Activated T-helper 2 cell treated with anti-CD3 and anti-CD28 coated beads, Interferon-gamma antibody, Interleukin-2, Interleukin-4, amounts not matched to agents 10 μg/mL and 5 μg/mL and 100 μg/mL, durations not matched to agents 14 hours and 24 hours and 36 hours (primary cell): Measurements from ENCODE around the gene CPB1. TPM values are rescaled to one million over a fixed set of nuclear protein-coding genes. Genes with fewer than 3 reads are reported as not detected.

Experiments used
- DNase-seq: peaks from one replicate; pipeline ENCODE4 v3.0.0; 2021; ENCODE audit warnings: low spot score
- H3K27ac Mint-ChIP-seq: one replicate; pipeline ENCODE4 v1.8.0; 2021; ENCODE audit warnings: mixed read lengths
- H3K27me3 Mint-ChIP-seq: one replicate; pipeline ENCODE4 v1.8.0; 2021; ENCODE audit warnings: low read depth, mixed read lengths
- H3K36me3 Mint-ChIP-seq: one replicate; pipeline ENCODE4 v1.8.0; 2021; ENCODE audit warnings: low read depth, mixed read lengths
- H3K4me1 Mint-ChIP-seq: one replicate; pipeline ENCODE4 v1.8.0; 2021; ENCODE audit warnings: low read depth, mixed read lengths
- H3K4me3 Mint-ChIP-seq: one replicate; pipeline ENCODE4 v1.8.0; 2021; ENCODE audit warnings: low read depth, mild to moderate bottlenecking, moderate library complexity, mixed read lengths
- H3K9me3 Mint-ChIP-seq: one replicate; pipeline ENCODE4 v1.8.0; 2021; ENCODE audit warnings: mixed read lengths
- intact Hi-C: fragments of 100-400 bp; cut with micrococcal nuclease; formaldehyde crosslinking; loops from one replicate; pipeline ENCODE4 v1.15.1; 2023
- total RNA-seq: library from RNA; stranded (reverse); gene quantifications from 2 replicates; pipeline ENCODE4 v1.2.3, GENCODE V29; 2022

CPB1 gene
- total RNA-seq, 1 donor from 2014 or later, result not detected

- intact Hi-C loops, result no loop called here
- no peaks in the 10 kb centered on the region for H3K36me3 Mint-ChIP-seq
- H3K4me1 Mint-ChIP-seq, result no peaks in the 10 kb centered on the region
- DNase-seq, result no peak
- no peak overlapping the region for H3K4me3 Mint-ChIP-seq
- no peaks in the 10 kb centered on the region for H3K9me3 Mint-ChIP-seq
- H3K27me3 Mint-ChIP-seq, result no peaks in the 10 kb centered on the region
- no peak overlapping the region for H3K27ac Mint-ChIP-seq
Observed at GRCh38 chr3:148809835-148810234, 17.8 kb upstream of the CPB1 start.

DNA sequence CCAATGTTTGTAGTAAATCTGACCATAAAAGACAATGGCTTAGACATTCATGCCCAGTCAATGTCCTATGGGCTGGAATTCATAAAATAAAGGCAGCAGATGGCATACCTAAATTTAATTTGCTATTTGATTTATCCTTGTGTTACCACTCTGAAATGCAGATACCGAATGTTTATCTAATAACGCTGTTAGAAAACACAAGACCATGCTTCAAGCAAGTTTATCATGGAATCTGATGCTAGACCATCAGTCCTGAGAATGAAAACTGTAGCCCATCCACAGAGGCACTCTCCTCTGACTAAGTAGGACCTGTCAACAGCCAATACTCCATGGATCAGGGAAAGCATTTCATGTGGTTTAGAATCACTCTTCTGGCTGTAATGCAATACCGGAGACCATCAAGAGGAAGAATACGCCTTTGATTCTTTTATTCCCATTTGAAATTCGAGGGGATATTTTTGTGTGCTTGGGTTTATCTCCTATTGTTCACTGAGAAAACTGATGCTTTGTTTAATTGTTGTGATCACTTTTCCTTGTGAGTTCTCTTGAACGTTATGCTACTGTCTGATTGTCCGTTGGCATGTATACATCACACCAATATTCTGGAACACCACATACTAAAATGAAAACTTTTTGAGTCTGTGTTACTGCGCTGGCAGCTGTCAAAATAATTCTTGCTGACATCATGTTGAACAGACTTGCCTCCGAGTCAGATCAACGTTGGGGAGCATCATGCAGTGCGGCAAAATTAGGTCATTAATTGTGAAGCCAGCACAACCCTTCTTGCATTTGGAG is 12.1 kb upstream of the CPB1 start:
- no peak overlapping the region for H3K4me3 Mint-ChIP-seq
- DNase-seq, result no peak
- no peaks in the 10 kb centered on the region for H3K9me3 Mint-ChIP-seq
- H3K27me3 Mint-ChIP-seq, result no peaks in the 10 kb centered on the region
- intact Hi-C loops, result no loop called here
- no peaks in the 10 kb centered on the region for H3K4me1 Mint-ChIP-seq
- no peaks in the 10 kb centered on the region for H3K36me3 Mint-ChIP-seq
- H3K27ac Mint-ChIP-seq, result no peak overlapping the region

DNA sequence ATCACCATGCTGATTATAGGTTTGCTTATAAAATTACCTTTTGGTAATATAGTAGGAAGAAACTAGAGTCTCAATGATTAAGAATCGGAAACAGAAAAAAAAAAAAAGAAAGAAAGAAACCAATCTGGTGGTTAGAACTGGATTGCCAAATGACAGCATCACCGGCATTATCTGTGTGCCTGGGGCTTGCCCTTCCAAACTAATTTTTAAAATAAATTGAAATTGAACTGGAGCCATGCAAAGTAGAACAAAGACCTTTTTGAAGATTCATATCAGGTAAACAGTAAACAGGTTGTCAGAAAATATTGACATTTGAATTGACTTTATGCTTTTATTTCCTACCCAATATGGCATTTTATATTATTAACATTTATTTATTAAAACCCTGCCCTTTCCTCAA is 11.2 kb upstream of the CPB1 start:
- Mint-ChIP-seq H3K9me3 (no peaks in the 10 kb centered on the region), H3K4me1 (no peaks in the 10 kb centered on the region), H3K36me3 (no peaks in the 10 kb centered on the region), H3K4me3 (no peak overlapping the region), H3K27me3 (no peaks in the 10 kb centered on the region), H3K27ac (no peak overlapping the region)
- intact Hi-C loops, result no loop called here
- no peak for DNase-seq

GRCh38 chr3:148816981-148817525 is 10.6 kb upstream of the CPB1 start:
- intact Hi-C loops, result no loop called here
- H3K27me3 Mint-ChIP-seq, result no peaks in the 10 kb centered on the region
- no peaks in the 10 kb centered on the region for H3K36me3 Mint-ChIP-seq
- H3K9me3 Mint-ChIP-seq, result no peaks in the 10 kb centered on the region
- no peak for DNase-seq
- no peaks in the 10 kb centered on the region for H3K4me1 Mint-ChIP-seq
- no peak overlapping the region for H3K27ac Mint-ChIP-seq
- H3K4me3 Mint-ChIP-seq, result no peak overlapping the region

DNA sequence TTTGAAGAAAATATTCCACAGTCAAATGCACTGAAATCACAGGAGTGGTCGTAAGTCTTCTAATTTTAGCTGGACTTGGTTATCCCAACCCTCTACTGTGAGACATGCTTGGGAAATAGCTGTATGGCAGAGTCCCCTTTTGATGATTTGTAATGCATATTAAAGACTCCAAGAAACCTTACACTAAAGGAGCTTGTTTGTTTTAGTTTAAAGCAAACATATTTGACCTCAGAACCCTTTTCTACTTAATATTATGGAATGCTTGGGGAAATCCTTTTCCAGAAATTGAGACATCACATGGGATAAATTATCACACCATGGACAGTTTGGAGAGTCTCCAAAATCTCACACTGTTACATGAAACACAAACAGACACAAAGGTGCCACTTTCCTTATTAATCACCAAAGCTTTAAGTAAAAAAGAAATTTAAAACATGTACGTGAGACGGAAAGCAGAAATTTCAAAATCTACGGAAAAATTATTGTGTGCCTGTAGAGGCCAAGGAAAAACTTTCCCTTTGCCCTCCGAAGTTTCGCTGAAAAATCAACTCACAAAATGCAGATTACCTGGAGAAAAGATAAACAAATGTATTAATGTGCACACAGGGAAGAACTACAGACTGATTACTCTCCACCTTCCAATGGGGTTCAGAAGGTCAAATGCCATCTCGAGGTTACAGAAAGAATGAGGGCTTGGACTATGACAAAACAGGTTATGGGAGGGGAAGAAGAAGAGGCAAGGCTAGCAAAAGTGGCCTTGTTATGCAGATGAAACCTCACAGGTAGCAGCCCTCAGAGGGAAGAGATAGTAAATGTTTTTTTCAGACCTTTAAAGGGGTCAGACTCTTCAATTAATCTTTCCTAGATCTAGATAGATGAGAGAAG is 7.0 kb upstream of the CPB1 start:
- no peak for DNase-seq
- intact Hi-C loops, result no loop called here
- no peak overlapping the region for H3K4me3 Mint-ChIP-seq
- H3K4me1 Mint-ChIP-seq, result no peaks in the 10 kb centered on the region
- peaks cover under 1% of the 10 kb centered on the region for H3K27me3 Mint-ChIP-seq
- H3K9me3 Mint-ChIP-seq, result no peaks in the 10 kb centered on the region
- H3K27ac Mint-ChIP-seq, result no peak overlapping the region
- H3K36me3 Mint-ChIP-seq, result no peaks in the 10 kb centered on the region

- Mint-ChIP-seq H3K36me3 (no peaks in the 10 kb centered on the region), H3K27ac (no peak overlapping the region), H3K4me1 (no peaks in the 10 kb centered on the region), H3K4me3 (no peak overlapping the region), H3K9me3 (no peaks in the 10 kb centered on the region), H3K27me3 (peaks cover 1% of the 10 kb centered on the region)
- no peak for DNase-seq
- intact Hi-C loops, result no loop called here
Observed at GRCh38 chr3:148823026-148823425, 4.6 kb upstream of the CPB1 start.

- no peak for DNase-seq
- H3K36me3 Mint-ChIP-seq, result no peaks in the 10 kb centered on the region
- no peaks in the 10 kb centered on the region for H3K4me1 Mint-ChIP-seq
- H3K4me3 Mint-ChIP-seq, result no peak overlapping the region
- H3K27me3 Mint-ChIP-seq, result peaks cover 1% of the 10 kb centered on the region
- no peak overlapping the region for H3K27ac Mint-ChIP-seq
- no peaks in the 10 kb centered on the region for H3K9me3 Mint-ChIP-seq
- intact Hi-C loops, result no loop called here
Observed at GRCh38 chr3:148825476-148825875, 2.1 kb upstream of the CPB1 start.

DNA sequence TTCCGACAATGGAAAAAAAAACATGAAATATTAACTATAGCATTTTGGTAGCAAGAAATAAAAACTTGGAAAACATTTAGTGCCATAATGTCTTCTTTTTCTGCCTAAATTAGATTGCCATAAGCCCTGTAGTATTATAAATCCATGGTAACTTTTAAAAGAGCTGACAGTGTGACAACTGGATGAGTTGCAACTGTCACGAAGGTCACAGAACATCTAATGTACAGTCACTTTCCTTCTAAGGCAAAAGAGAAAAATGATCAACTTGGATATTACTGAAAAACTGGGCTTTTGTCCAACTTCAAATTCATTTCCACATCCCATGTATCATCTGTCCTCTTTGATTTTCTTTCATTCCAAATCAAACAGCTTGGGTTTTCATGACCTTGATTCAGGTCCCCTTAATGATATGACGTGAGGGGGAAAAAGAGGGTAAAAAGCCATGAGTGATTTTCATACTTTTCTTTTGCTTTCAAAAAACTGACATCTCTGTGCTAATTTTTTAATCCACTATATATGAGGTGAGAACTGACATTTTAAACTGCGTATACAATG is 602 bp downstream of the CPB1 start:
- H3K9me3 Mint-ChIP-seq, result no peaks in the 10 kb centered on the region
- peaks cover 1% of the 10 kb centered on the region for H3K27me3 Mint-ChIP-seq
- intact Hi-C loops, result no loop called here
- no peaks in the 10 kb centered on the region for H3K36me3 Mint-ChIP-seq
- H3K27ac Mint-ChIP-seq, result no peak overlapping the region
- no peak for DNase-seq
- no peaks in the 10 kb centered on the region for H3K4me1 Mint-ChIP-seq
- no peak overlapping the region for H3K4me3 Mint-ChIP-seq

DNA sequence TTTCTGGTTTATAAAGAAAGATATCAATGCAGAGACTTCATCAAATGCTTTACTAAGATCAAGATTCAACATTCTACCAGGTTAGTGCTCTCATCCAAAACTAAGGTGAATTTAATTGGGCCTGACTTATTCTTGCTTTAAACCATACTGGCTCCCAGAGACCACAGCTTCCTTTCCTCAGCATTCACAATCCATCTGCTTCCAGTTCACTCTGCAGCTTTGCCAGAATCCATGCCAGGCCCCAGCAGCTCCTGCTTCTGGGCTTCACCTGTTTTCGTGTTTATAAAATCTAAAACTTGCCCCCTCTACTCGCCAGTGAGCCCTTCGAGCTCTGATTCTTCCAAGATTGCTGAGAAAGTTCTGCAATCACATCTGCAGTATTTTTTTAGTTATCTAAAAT is 2.3 kb downstream of the CPB1 start:
- intact Hi-C loops, result no loop called here
- DNase-seq, result no peak
- no peaks in the 10 kb centered on the region for H3K9me3 Mint-ChIP-seq

GRCh38 chr3:148833223-148833622 is 5.6 kb downstream of the CPB1 start:
- H3K4me3 Mint-ChIP-seq, result no peak overlapping the region
- intact Hi-C loops, result no loop called here
- H3K36me3 Mint-ChIP-seq, result no peaks in the 10 kb centered on the region
- no peaks in the 10 kb centered on the region for H3K27me3 Mint-ChIP-seq
- no peaks in the 10 kb centered on the region for H3K4me1 Mint-ChIP-seq
- H3K9me3 Mint-ChIP-seq, result no peaks in the 10 kb centered on the region
- no peak overlapping the region for H3K27ac Mint-ChIP-seq
- no peak for DNase-seq

More for the DNA sequence above, 2.3 kb downstream of the CPB1 start:
- Mint-ChIP-seq H3K36me3 (no peaks in the 10 kb centered on the region), H3K27me3 (peaks cover 1% of the 10 kb centered on the region), H3K4me1 (no peaks in the 10 kb centered on the region), H3K4me3 (no peak overlapping the region), H3K27ac (no peak overlapping the region)

GRCh38 chr3:148839805-148840204 is 12.2 kb downstream of the CPB1 start:
- intact Hi-C loops, result no loop called here
- no peaks in the 10 kb centered on the region for H3K9me3 Mint-ChIP-seq
- no peaks in the 10 kb centered on the region for H3K36me3 Mint-ChIP-seq
- no peaks in the 10 kb centered on the region for H3K27me3 Mint-ChIP-seq
- no peaks in the 10 kb centered on the region for H3K4me1 Mint-ChIP-seq
- no peak overlapping the region for H3K4me3 Mint-ChIP-seq
- H3K27ac Mint-ChIP-seq, result no peak overlapping the region
- DNase-seq, result no peak

DNA sequence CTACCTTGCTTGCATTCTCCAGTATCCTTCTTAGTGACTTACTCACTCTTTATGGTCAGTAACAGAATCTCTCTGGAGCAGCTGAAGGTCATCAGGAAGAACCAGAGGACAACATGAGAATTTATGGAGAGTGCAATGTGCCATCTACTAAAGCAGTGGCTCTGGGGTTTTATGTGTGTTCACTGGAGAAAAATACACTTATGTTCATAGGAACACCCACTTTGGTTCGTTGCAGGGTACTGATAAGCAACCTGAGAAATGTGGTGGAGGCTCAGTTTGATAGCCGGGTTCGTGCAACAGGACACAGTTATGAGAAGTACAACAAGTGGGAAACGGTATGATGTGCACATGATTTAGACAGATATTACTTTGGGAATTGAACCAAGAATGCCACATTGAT is 12.8 kb downstream of the CPB1 start:
- no peak for DNase-seq
- Mint-ChIP-seq H3K4me3 (no peak overlapping the region), H3K27ac (no peak overlapping the region), H3K4me1 (no peaks in the 10 kb centered on the region), H3K9me3 (no peaks in the 10 kb centered on the region), H3K36me3 (no peaks in the 10 kb centered on the region), H3K27me3 (no peaks in the 10 kb centered on the region)
- intact Hi-C loops, result no loop called here
